ENCODE results near the gene RXRB. TPM values are rescaled to one million over a fixed set of nuclear protein-coding genes. Genes with fewer than 3 reads are reported as not detected.

RXRB gene
- total RNA-seq, 1 experiment from 2014 or later: 58.8 TPM

DNA sequence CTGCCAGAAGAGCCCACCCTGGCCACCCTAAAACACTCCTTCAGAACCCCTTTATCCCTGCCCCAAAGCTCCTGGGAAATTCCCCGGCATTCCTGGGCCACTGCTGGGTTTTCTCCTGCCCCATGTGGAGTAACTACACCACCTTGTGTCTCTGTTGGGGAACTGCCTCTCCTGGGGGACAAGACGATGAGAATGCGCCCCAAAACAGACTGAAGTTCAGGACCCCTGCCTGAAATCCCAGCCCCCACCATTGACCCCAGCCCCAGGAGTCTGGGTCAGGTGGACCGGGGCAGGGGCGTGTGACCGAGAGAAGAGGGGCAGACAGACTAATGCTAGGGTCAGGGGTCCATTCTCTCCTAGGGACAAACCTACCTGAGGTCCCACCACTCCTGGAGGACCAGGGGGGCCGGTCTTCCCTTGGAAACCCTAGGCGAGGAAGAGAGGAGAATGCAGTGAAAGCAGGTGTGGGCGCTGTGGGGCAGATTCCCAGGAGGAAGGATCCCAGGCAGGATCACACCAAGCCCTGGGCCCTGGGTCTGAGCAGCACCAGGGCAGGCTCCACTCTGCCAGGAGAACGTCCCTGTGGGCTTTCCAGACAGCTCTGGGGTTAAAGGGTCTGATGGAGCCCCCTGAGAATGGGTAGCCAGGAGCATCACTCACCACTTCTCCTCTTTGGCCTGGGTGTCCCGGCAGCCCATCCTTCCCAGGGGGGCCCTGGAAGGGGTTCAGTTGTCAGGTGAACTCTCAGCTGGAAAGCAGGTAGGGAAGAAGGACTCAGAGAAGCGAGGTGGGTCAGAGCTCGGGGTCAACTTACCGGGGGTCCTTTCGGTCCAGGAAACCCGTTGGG is 27.6 kb downstream of the RXRB start:
- Histone ChIP-seq H3K4me3 (no peak overlapping the region), H3K27me3 (no peaks in the 10 kb centered on the region), H3K9me3 (no peaks in the 10 kb centered on the region), H3K36me3 (no peaks in the 10 kb centered on the region)
- peak; percentile 49 for DNase-seq

DNA sequence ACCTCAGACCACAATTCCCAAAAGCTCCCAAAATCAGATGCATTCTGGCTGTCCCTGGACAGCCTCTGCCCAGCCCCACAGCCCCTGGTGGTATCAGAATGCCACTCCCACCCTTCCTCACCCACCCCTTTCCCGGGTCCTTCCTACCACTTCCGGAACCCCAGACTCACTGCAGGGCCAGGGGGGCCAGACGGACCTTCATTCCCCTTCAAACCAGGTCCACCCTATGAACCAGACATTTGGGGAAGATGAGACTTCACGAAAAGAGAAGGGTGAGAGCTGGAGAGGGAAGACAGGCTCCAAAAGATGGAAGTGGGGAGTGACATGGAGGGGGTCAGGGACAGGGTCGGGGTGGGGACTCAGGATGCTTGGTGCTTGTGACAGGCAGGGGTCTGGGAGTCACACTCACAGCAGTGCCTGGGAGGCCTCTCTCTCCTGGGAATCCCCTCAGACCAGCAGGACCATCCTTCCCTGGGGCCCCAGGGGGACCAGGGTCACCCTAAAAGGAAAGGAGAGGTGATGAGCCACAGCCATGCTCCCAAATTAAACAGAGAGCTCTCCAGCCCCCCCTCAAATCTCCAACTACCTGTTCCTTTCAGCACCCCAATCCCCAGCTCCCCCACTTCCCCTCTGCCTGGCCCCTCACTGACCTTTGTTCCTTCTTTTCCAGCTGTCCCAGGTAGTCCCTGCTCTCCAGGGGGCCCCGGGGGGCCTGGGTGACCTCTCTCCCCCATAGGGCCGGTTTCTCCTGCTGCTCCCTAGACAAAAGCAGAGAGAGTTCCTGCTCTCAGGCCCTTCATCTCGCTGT is 28.4 kb downstream of the RXRB start:
- H3K4me3 ChIP-seq: no peak overlapping the region
- peak; percentile 0 for DNase-seq
- no peaks in the 10 kb centered on the region for H3K36me3 ChIP-seq
- H3K9me3 ChIP-seq: no peaks in the 10 kb centered on the region
- no peaks in the 10 kb centered on the region for H3K27me3 ChIP-seq

DNA sequence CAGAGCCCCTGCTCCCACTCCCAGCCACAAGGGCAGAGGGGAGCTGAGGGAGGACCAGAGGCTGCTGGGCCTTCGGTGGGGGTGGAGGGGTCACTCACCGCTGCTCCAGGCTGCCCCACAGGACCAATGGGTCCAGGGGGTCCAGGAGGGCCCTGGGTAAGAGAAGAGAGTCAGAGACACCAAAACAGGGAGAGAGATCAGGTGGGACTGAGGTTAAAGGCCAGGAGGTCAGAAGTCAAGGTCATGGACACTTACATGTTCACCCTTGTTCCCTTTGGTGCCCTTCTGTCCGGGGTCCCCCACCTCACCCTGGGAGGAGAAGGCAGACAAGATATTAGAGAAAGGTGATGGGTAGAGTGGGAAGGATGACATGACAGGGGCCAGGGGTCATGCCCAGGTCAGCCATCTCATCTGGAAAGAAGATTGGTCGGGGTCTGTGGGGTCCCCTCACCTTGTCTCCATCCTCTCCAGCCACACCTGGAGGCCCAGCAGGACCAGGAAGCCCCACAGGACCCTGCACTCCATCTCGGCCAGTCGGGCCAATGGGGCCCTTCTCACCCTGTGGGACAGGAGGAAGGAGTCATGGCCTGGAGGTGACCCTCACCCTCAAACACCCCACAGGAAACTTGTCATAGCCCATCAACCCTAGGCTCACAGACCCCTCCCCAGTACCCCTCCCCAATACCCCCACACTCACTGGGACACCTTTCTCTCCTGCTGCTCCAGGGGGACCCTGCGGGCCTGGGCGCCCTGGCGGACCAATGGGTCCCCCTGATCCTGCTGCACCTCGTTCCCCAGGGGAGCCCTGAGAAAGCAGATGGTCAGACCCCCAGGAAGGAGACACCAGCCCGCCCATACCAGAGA is 29.2 kb downstream of the RXRB start:
- Histone ChIP-seq H3K4me3 (no peak overlapping the region), H3K27me3 (no peaks in the 10 kb centered on the region), H3K9me3 (no peaks in the 10 kb centered on the region), H3K36me3 (no peaks in the 10 kb centered on the region)
- no peak for DNase-seq

DNA sequence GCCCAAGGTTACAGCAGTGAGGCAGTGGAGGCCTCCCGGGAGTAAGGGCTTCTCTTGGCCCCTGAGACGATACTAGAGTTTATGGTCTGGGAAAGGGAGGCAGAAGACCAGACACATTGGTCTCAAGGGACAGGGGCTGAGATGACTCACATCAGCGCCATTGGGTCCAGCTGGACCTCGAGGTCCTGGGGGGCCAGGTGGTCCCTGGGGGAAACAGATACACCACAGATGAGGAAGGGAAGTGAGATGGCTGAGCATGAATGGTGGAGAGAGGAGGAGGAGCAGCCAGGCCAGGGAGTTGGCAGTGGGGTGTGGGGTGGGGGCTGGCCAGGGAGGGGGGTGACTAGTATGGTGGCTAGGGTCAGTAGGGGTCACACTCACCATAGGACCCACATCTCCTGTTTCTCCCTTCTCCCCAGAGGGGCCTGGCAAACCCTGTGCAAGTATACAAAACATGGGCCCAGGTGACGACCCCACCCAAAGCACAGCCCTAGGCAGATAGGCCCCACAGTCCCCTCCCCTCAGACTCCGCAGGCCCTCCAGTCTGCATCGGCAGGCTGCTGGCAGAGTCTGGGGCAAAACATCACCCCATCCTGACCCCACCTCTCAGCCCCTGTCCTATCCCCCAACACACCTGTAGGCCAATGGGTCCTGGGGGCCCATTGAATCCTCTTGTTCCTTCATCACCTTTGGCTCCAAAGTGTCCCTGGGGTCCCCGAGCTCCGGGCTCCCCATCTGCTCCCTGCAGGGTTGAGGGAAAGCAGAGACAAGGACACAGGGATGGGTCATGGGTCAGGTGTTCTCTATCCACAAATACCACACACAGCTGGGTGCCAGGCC is 30.1 kb downstream of the RXRB start:
- no peak for DNase-seq
- Histone ChIP-seq H3K36me3 (no peaks in the 10 kb centered on the region), H3K27me3 (no peaks in the 10 kb centered on the region), H3K9me3 (no peaks in the 10 kb centered on the region), H3K4me3 (no peak overlapping the region)

DNA sequence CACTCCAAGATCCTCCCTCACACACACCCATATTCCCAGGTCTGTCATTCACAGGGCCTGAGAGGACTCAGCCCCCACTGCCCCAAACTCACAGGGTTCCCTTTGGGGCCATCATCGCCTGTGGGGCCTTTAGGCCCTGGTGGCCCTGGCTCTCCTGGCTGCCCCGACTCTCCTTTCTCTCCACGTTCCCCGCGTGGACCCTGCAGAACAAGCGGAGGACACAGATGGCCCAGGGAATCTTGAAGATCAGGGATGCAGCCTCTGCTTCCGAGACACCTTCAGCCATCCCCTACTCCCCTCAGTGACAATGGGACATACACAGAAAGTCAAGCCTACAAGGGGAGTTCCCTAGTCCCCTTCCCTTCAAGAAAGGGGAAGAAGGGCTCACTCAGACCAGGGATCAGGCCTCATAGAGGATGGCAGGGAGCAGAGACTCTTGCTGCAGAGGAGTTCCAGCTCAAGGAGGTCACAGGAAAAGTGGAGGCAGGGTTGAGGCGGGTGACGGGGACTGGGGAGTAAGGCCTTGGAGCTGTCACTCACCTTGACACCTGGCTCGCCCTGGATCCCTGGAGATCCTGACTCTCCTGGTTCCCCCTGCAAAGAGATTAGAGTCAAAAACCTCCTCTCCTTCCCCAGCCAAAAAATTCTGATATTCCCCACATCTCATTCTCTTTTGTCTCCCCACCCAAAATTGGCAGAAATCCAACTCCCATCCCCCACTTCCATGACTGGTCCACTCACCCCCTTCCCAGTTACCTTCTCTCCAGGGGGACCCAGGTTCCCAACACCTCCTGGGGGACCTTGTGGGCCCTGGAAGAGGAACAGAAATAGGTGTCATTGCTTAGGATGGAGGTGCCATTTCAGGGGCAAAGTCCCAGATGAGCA is 30.9 kb downstream of the RXRB start:
- no peaks in the 10 kb centered on the region for H3K9me3 ChIP-seq
- H3K36me3 ChIP-seq: no peaks in the 10 kb centered on the region
- no peaks in the 10 kb centered on the region for H3K27me3 ChIP-seq
- DNase-seq: no peak
- H3K4me3 ChIP-seq: no peak overlapping the region

DNA sequence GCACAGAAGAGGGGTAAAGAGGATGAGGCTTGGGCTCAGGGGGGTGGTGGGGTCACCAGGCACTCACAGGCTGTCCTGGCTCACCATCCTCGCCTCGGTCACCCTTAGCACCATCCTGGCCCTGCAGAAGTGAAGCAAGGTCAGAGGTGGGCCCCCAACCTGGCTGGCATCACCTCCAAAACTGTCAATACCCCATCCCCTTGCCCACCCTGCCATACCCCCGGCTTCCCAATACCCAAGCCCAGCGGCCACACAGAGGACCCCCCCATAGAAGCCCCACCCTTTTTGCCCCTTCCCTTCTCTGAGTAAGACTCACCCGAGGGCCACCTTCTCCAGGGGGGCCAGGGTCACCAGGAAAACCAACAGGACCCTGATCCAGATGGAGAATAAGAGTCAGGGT is 31.8 kb downstream of the RXRB start:
- Histone ChIP-seq H3K36me3 (no peaks in the 10 kb centered on the region), H3K27me3 (no peaks in the 10 kb centered on the region), H3K9me3 (no peaks in the 10 kb centered on the region), H3K4me3 (no peak overlapping the region)
- DNase-seq: no peak

DNA sequence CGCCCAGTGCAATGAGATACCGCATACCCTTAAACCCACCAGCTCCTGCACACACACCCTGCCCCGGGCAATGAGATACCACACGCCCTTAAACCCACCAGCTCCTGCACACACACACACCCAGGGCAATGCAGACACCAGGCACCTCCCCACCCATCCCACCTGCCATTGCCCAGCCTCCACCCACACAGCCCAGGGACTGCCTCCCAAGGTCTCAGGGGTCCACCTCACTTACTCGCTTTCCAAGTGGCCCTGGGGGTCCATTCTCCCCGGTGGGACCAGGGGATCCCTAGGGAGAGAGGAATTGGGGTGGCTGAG is 32.2 kb downstream of the RXRB start:
- DNase-seq: no peak
- Histone ChIP-seq H3K9me3 (no peaks in the 10 kb centered on the region), H3K36me3 (no peaks in the 10 kb centered on the region), H3K4me3 (no peak overlapping the region), H3K27me3 (no peaks in the 10 kb centered on the region)

DNA sequence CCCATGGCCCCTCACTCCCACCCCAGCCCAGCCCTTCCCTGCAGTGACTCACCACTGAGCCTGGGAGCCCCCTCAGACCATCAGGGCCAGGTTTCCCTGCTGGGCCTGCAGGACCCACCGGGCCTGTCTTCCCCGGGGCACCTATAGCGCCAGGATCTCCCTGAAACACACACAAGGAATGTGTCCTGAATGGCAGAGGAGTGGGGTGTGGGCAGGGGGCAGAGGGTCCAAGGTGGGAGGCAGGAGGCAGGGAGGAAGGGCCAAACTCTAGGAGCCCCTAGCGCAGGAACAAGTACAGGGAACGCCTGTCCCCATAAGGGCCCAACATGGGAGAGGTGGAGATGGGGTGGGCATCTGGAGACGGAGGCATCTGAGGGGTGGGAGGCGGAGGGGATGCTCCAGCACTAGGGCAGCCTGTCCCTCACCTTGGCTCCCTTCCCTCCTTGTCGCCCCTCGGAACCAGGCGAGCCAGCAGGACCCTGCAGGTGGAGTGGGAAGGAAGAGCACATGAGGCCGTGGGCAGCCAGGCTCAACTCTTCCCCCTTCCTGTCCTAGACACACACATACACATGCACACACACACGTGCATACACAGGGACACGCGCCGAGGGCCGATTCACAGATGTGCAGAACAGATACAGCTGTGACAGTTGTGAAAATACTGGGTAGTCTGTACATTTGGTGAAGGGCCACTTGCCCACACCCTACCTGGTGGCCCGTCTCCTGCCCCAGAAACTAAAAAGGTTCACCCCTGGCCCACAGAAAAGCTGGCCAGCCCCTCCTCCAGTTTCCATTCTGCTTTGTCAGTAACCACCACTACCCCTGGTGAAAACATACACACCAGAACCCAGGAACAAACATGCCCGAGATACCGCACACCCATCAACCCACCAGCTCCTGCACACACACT is 32.8 kb downstream of the RXRB start:
- Histone ChIP-seq H3K9me3 (no peaks in the 10 kb centered on the region), H3K36me3 (no peaks in the 10 kb centered on the region), H3K27me3 (no peaks in the 10 kb centered on the region), H3K4me3 (no peak overlapping the region)
- no peak for DNase-seq

DNA sequence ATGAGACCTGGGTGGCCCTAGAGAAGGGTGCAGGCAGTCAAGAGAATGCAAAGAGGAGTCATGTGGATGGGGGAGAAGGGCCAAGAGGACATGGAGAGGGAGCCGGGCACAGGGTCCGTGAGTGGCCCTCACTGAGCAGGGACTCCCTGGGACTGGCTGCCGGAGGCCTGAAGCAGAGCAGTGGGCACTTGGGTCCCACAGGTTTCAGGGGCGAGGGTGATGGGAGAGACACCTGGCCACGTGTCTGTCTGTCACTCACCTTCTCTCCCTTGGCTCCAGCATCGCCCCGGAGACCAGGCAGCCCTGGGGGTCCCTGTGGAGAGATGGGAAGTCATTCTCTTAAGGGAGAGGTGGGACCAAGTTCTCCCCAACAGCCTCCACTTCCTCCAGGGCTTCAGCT is 33.7 kb downstream of the RXRB start:
- no peak for DNase-seq
- H3K36me3 ChIP-seq: no peaks in the 10 kb centered on the region
- no peaks in the 10 kb centered on the region for H3K9me3 ChIP-seq
- H3K27me3 ChIP-seq: no peaks in the 10 kb centered on the region
- H3K4me3 ChIP-seq: no peak overlapping the region

DNA sequence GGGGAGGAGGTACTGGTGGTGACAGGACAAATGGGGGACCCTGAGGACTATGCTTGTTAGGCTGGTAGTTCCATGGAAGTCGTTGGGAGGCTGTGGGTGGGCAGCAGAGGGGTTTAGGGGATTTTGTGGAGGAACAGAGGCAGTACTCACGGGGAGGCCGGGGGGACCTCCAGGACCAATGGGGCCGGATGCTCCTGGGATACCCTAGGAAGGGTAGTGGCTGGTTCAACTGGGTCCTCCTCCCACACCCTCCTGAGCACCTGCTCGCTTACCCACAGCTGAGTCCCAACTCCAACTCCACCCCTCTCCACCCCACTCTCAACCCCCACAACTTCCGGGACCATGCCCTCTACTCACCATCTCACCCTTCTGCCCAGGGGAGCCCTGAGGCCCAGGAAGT is 34.1 kb downstream of the RXRB start:
- no peaks in the 10 kb centered on the region for H3K36me3 ChIP-seq
- H3K27me3 ChIP-seq: no peaks in the 10 kb centered on the region
- H3K9me3 ChIP-seq: no peaks in the 10 kb centered on the region
- DNase-seq: no peak
- H3K4me3 ChIP-seq: no peak overlapping the region

DNA sequence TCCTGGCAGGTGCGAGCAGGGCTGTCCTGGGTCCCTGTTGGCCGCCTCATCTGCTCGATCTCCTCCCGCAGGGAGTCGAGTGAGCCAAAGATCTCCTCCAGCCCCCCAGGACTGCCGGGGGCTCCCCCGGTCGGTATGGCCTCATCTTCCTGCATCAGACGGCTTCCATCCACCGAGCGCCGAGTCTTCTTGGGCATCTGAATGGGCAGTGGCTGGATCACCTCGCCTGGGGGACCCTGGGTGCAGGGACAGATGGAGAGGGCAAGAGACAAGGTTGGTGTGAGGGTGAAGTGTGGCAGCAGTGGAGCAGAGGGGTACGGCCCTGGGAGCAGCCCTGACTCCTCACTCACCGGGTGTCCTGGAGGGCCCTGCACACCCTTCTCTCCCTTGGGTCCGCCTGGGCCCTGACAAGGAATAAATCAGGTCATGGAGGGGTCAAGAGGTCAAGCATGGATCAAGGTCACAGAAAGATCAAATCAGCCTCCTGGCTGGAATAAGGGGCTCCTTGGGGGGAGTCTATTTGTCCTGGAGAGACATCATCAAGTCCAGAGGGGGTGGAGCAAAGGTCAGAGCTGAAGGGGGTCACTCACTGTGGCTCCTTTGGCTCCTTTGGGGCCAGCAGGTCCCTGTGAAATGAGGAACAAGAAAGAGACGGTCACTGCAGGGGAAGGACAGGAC is 34.7 kb downstream of the RXRB start:
- no peak for DNase-seq
- H3K4me3 ChIP-seq: no peak overlapping the region

DNA sequence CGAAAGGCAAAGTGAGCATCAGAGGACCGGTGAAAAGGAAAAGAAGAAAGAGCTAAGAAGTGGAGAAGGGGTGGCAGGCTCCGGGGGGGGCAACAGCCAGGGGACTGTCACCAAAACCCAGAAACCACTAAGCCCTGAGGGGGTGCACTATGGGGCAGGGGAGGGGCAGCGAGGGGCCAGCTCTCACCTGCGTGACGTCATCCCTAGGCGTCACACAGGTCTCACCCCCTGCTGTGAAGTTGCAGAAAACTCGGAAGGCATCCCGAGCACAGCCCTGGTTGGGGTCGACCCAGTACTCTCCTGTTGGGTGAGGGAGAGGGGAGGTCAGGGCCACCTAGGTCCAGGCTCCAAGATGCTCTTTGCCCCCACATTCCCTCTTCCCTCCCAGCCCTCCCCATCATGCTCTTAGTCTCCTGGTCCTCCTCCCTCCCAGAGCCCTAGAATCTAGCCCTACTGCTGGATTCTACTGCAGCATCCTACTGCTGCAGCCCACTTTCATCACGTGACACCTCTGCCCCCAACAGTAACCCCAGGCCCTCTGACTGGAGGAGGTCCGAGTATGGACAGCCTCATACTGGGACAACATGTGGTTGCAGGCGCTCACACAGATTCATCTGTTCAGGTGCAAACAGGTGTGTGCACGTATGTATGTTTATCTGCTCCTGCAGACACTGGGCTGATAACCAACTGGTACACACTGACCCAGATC is 35.6 kb downstream of the RXRB start:
- Histone ChIP-seq H3K4me3 (no peak overlapping the region), H3K36me3 (no peaks in the 10 kb centered on the region), H3K9me3 (no peaks in the 10 kb centered on the region), H3K27me3 (no peaks in the 10 kb centered on the region)
- no peak for DNase-seq

More for the DNA sequence above, 34.7 kb downstream of the RXRB start:
- Histone ChIP-seq H3K27me3 (no peaks in the 10 kb centered on the region), H3K36me3 (no peaks in the 10 kb centered on the region), H3K9me3 (no peaks in the 10 kb centered on the region)

DNA sequence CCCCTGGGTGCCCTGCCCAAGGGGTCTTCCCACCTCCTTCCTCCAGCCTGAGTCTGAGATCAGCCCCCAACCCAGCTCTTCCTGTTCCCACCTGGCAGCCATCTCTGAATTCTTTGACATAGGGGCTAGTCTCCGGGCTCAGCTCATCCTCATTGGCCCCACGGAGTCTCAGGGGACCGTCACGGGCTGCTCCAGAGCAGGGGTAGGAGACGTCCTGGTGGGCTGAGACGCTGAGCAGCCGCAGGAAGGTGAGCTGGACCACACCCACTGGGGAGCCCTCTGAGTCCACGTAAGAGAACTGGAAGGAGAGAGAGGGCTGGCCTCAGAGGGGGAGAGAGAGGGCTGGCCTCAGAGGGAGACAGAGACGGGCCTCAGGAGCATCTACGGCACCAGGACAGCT is 36.3 kb downstream of the RXRB start:
- no peak overlapping the region for H3K4me3 ChIP-seq
- H3K9me3 ChIP-seq: no peaks in the 10 kb centered on the region
- DNase-seq: no peak
- no peaks in the 10 kb centered on the region for H3K27me3 ChIP-seq
- H3K36me3 ChIP-seq: no peaks in the 10 kb centered on the region

DNA sequence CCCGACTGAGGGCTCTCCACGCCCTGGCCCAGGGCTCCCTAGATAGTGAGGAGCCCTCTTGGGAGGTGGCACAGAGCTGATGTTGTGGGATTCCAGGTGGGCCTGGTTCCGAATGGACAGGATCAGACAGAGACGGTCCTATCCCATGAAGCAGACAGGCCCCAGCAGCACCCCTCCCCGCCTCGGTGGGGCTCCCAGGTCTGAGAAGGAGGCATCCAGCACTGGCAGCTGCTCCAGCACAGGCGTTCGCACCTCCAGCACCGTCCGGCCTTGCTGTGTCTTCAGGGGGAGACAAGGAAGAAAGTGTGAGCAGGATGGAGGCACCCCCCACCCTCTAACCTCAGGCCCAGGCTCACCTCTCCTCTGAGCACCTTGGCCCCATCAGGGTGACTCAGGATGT is 36.9 kb downstream of the RXRB start:
- H3K27me3 ChIP-seq: no peaks in the 10 kb centered on the region
- H3K9me3 ChIP-seq: no peaks in the 10 kb centered on the region
- H3K36me3 ChIP-seq: no peaks in the 10 kb centered on the region
- H3K4me3 ChIP-seq: no peak overlapping the region
- DNase-seq: no peak
